Measurements from ENCODE around the gene EME1.

The EME1 gene

DNA sequence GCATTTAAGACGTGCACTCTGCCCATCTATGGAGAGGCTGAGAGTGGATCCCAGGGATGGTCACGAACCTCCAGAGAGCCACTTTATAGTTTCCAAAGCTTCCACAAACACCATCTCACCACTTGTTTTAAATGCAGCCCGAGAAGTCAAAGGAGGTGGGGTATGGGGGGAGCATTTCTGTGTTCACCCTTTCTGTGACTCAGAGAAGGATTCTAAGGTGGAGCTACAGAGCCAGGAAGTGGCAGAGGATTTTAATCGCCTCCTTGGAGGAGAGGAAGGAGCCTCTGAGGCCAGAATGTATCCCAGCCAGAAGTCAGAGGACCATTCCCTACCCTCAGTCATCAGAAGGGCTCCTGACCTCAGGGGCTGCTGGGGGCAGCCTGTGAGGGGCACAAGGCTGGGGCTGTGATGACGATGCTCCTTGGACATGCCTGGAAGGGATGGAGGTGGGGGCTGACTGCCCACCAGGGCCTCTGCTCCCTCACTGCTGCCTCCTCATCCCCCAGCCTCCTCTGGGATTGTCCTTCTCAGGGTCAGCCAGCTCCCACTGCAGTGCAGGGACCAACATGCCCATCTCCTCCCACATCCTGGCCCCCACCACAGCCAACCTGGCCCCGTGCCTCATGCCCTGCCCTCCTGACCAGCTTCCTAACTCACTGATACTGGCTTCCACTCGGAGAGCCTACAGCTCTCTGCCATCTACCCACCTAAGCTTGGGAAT lies 24.3 kb upstream of the EME1 start:
- no peak for DNase-seq (ENCODE audit: low read depth)
- no peak for TF ChIP-seq CTCF (IDR thresholded peaks at IDR 0.05; ENCODE audit: low read depth, low read length, missing control alignments)
- H3K4me3 ChIP-seq (ENCODE audit: low read depth, low read length), result no peak overlapping the region

GRCh38 chr17:50349243-50349600 lies 23.8 kb upstream of the EME1 start:
- no peak for DNase-seq (ENCODE audit: low read depth)
- no peak overlapping the region for H3K4me3 ChIP-seq (ENCODE audit: low read depth, low read length)
- no peak for TF ChIP-seq CTCF (IDR thresholded peaks at IDR 0.05; ENCODE audit: low read depth, low read length, missing control alignments)

DNA sequence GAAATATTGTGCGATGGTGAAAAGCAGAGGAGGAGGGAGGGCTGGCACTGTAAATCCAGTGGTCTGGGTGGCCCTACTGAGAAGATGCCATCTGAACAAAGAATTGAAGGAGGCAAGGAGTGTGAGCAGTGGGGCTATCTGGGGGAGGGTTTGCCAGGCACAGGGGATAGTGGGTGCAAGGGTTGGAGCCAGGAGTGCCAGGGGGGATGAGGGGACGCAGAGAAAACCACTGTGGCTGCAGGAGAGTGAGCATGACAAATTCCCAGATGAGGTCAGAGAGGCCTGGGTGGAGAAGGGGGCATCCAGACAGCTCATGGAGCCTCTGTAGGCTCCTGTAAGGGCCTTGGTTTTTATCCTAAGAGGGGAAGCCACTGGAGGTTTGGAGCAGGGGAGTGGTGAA lies 22.3 kb upstream of the EME1 start:
- DNase-seq (ENCODE audit: low read depth), result no peak
- no peak overlapping the region for H3K4me3 ChIP-seq (ENCODE audit: low read depth, low read length)

DNA sequence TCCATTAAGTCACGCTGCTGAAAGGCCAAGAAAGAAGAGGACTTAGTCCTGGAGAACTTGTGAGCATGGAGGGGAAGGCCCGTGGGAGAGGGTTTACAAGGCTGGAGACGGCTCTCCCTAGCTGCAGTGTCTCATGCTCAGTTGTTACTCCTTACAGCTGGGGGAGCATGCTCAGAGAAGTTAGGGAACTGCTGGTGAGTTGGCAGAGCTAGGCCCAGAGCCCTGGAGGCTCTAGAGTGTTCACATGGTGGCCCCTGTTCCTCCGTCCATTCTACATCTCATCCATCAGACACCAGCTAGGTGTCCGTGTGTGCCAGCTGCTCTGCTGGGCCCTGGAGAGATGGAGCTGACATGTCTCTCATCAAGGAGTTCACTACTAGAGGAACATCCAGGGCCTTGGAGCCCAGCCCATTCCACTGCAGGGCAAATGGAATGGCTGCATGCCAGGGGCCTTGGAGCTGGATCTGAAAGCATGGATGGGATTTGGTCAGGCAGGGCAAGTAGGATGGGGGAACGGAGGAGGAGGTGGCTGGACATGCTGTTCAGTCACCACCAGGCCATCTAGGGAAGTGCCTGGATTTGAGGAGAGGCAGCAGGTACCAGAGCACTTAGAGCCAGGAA lies 20.8 kb upstream of the EME1 start:
- no peak for TF ChIP-seq CTCF (IDR thresholded peaks at IDR 0.05; ENCODE audit: low read depth, low read length, missing control alignments)
- H3K4me3 ChIP-seq (ENCODE audit: low read depth, low read length), result no peak overlapping the region
- no peak for DNase-seq (ENCODE audit: low read depth)

More for the DNA sequence above, 22.3 kb upstream of the EME1 start:
- TF ChIP-seq CTCF (IDR thresholded peaks at IDR 0.05; ENCODE audit: low read depth, low read length, missing control alignments), result no peak

GRCh38 chr17:50352693-50353599 lies 20.1 kb upstream of the EME1 start:
- no peak overlapping the region for H3K4me3 ChIP-seq (ENCODE audit: low read depth, low read length)
- no peak for DNase-seq (ENCODE audit: low read depth)
- TF ChIP-seq CTCF (IDR thresholded peaks at IDR 0.05; ENCODE audit: low read depth, low read length, missing control alignments), result no peak

DNA sequence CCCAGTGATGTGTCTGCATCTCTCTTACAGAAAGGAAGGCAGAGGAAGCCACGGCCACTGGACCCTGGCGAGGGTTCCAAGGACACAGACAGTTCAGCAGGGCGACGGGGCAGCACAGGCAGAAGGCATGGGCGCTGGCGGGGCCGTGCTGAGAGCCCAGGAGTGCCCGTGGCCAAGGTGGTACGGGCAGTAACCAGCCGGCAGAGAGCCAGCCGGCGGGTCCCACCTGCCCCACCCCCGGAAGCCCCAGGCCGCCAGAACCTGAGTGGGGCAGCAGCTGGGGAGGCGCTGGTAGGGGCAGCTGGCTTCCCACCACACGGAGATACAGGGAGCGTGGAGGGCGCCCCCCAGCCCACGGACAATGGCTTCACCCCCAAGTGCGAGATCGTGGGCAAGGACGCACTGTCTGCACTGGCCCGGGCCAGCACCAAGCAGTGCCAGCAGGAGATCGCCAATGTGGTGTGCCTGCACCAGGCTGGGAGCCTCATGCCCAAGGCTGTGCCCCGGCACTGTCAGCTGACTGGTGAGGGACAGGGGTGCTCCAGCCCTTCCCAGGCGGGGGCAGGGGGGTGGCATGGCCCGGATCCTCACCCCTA lies 19.3 kb upstream of the EME1 start:
- no peak for TF ChIP-seq CTCF (IDR thresholded peaks at IDR 0.05; ENCODE audit: low read depth, low read length, missing control alignments)
- no peak for DNase-seq (ENCODE audit: low read depth)

More for the DNA sequence above, 19.3 kb upstream of the EME1 start:
- H3K4me3 ChIP-seq (ENCODE audit: low read depth, low read length), result no peak overlapping the region

All from GM12864 (cell line).